WI38 (cell line): ENCODE measurements around the gene CCNO.

Source experiments
- H3K4me3 ChIP-seq: 2 replicates; pipeline ENCODE4 v1.5.1; 2011; ENCODE audit warnings: low read depth, mild to moderate bottlenecking, control low read depth, low read length
- TF ChIP-seq, protein P1 (sequence below): IDR thresholded peaks from 2 replicates; pipeline ENCODE4 v1.5.1; 2012; ENCODE audit warnings: low read depth, mild to moderate bottlenecking, control low read depth, low read length

The CCNO gene

DNA sequence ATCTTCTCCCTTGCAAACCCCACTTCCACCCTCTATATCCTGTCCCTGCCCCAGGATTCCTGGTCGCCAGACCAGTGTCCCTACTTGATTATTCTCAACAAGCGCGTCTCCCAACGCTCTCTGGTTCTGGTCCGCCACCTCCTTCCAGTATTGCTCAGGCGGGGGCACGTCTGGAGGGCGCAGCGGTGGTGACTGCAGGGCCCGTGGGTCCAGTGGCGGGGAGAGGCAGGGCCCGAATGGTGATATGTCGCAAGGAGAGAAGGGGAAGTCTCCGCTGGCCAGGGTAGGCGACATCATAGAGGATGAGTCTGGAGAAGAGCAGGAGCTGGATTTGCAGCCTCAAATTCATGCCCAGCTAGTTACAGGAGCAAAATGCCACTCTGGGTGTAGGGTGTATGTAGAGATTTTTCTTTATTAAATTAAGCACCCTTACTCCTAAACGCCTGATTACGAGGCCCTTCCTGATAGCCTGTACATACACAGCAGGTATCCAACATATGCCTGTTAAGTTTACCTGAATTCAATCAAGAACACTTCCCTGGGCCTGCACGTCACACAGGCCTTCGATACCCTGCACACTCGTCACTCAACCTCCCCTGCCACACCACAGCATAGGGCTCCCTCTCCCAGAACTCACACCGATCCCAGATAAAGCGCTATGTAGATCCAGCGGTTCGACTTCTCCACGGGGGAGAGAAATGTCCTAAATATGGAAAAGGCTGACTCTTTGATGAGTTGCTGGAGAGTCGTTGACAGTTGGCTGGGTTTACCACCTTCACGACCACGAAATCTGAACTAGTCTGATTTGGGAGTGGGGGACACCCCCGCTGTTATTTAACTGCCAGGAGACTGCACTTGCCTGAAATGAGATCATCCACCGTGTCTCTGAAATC, 11.1 kb downstream of the CCNO start:
- TF ChIP-seq, protein P1, sequence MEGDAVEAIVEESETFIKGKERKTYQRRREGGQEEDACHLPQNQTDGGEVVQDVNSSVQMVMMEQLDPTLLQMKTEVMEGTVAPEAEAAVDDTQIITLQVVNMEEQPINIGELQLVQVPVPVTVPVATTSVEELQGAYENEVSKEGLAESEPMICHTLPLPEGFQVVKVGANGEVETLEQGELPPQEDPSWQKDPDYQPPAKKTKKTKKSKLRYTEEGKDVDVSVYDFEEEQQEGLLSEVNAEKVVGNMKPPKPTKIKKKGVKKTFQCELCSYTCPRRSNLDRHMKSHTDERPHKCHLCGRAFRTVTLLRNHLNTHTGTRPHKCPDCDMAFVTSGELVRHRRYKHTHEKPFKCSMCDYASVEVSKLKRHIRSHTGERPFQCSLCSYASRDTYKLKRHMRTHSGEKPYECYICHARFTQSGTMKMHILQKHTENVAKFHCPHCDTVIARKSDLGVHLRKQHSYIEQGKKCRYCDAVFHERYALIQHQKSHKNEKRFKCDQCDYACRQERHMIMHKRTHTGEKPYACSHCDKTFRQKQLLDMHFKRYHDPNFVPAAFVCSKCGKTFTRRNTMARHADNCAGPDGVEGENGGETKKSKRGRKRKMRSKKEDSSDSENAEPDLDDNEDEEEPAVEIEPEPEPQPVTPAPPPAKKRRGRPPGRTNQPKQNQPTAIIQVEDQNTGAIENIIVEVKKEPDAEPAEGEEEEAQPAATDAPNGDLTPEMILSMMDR, result no peak
- H3K4me3 ChIP-seq, result no peak overlapping the region

DNA sequence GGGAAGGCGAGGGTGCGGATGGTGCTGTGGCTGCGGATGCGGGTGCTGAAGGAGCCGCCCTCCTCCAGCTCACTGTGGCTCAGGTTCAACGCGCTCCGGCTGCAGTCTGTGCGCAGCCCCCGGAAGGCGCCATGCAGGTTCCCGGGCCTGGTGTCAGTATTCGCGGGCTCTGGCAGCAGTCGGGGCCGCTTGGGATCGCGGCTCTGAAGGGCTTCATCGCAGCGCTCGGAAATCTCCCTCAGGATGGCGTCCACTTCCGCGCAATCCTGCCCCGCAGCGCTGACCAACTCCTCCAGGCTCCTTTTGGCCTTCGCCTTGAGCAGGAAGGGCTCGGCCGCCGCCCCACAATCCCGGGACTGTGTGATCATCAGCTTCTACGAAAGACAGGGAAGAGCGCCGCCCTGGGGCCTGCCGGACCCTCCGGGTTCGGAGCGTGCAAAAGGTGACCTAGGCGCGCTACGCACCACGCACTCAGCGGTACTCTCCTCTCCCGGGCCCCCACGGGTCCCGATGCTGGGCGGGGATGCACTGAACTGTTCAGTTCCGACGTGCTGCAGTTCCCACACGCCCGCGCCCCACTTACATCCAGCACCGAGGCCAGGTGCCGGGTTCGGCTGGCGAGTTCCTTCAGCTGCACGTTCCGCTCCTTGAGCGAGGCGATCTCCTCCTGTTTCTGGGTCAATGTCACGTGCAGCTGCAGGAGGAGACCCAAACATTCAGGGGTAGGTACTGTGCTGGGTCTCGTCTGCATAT, 12.8 kb downstream of the CCNO start:
- no peak overlapping the region for H3K4me3 ChIP-seq
- TF ChIP-seq, protein P1, result no peak

DNA sequence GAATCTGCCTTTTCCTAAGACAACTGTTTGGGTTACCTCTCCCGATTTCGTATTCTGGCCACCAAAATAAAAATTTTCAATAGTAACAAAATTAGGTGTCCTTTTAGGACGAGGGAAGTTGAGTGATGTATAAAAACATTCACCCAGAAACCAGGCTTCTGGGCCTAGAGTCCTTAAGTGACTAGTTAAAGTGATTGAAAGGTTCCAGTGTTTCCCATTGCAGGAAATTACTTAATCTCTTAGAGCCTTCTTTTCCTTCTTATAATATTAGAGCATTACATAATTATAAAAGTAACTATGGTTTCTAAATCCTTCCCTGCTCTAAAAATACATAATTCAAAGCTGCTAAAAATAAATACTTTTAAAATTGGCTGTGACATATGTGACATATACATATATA, 13.6 kb downstream of the CCNO start:
- TF ChIP-seq, protein P1, result no peak
- H3K4me3 ChIP-seq, result no peak overlapping the region

DNA sequence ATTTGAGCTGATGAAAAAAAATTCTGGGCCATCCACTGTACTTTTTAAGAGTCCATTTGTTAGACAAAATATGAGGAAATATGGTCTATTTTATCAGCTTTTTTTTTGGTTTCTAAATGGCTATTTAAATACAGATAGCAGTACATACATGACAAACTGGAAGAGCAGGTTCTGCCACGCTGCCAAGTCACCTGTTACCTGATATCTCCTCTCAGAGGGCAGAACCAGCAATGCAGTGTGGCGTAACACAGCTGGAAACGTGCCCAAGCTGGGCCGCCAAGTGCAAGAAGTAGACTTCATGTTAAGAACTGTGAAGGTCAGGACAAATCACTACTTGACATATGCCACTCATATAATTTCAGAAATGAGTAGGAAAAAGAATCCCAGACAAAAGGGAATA, 14.4 kb downstream of the CCNO start:
- H3K4me3 ChIP-seq, result no peak overlapping the region
- TF ChIP-seq, protein P1, result no peak

DNA sequence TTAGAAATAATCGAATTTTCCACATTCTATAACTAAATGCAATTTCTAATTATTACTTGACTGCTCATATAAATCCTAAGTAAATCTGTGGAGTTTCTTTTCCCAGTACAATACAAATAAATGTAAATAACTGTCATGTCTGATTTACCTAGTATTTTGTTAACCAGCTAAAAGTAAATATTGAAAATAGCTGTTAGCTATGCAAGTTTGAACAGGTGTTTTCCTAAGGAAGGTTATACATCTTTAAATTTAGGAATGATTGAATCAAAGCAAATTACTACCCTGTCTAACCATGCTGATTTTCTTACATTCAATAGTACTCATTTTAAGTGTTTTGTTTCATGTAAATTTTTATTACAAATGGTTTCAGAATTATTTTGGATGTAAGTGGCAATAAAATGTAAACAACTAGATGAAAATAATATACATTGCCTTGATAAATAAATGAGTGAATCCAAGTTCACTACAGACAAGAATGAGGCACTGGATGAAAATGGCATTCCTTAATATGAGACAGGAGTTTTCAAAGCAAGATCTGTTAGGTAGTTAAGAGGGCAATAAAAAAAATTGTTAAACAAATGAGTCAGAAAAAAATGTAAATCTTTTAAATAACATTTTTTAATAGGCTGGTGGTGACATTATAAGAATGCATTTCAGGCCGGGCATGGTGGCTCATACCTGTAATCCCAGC, 22.1 kb downstream of the CCNO start:
- H3K4me3 ChIP-seq, result no peak overlapping the region
- TF ChIP-seq, protein P1, result no peak

DNA sequence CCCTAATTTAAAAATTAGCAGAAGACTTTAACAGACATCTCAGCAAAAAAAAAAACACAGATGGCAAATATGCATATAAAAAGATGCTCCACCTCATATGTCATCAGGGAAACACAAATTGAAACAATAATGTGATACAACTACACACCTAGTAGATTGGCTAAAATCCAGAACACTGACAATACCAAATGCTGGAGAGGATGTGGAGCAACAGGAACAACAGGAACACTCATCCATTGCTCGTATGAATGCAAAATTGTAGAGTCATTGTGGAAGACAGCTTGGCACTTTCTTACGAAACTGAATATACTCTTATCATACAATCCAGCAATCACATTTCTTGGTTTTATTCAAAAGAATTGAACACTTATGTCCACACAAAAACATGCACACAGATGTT, 28.4 kb downstream of the CCNO start:
- no peak overlapping the region for H3K4me3 ChIP-seq
- TF ChIP-seq, protein P1, result no peak
